HepG2 (cell line): ENCODE results near the gene CDK13. TPM values are rescaled to one million over a fixed set of nuclear protein-coding genes. Genes with fewer than 3 reads are reported as not detected.

Experiments
- BRCA1 ChIP-seq: sonication (generic); formaldehyde crosslinking; IDR thresholded peaks from 2 replicates; pipeline ENCODE4 v1.4.0; 2020; ENCODE audit warnings: missing genetic modification reagents
- CAMTA2 ChIP-seq: sonication (generic); formaldehyde crosslinking; IDR thresholded peaks from 2 replicates; pipeline ENCODE4 v1.4.0; 2020; ENCODE audit warnings: mild to moderate bottlenecking, missing genetic modification reagents, borderline replicate concordance
- CCAR2 ChIP-seq: fragments of 200-400 bp; formaldehyde crosslinking; optimal IDR thresholded peaks from 2 replicates; pipeline ENCODE3; 2018; ENCODE audit warnings: low read depth, mild to moderate bottlenecking, low read length, moderate library complexity
- CENPT ChIP-seq: sonication (generic); formaldehyde crosslinking; IDR thresholded peaks from 2 replicates; pipeline ENCODE4 v1.8.0; 2022; ENCODE audit warnings: low read depth, mild to moderate bottlenecking, moderate library complexity, missing genetic modification reagents
- DMTF1 ChIP-seq: sonication (generic); formaldehyde crosslinking; IDR thresholded peaks from 2 replicates; pipeline ENCODE4 v1.4.0; 2020; ENCODE audit warnings: mild to moderate bottlenecking, missing genetic modification reagents
- KAT2B ChIP-seq: fragments of 150-350 bp; IDR thresholded peaks from 2 replicates; pipeline ENCODE4 v1.6.1; 2014; ENCODE audit warnings: low read depth, low read length, borderline replicate concordance
- MBD4 ChIP-seq: IDR thresholded peaks from 2 replicates; pipeline ENCODE4 v1.6.1; 2012; ENCODE audit warnings: low read length, inconsistent platforms, borderline replicate concordance
- MEIS2 ChIP-seq: sonication (generic); formaldehyde crosslinking; IDR thresholded peaks from 2 replicates; pipeline ENCODE4 v1.9.0; 2021; ENCODE audit warnings: mild to moderate bottlenecking, missing genetic modification reagents
- MZF1 ChIP-seq: sonication (generic); formaldehyde crosslinking; IDR thresholded peaks from 2 replicates; pipeline ENCODE4 v1.8.1; 2023; ENCODE audit warnings: mild to moderate bottlenecking, missing genetic modification reagents, borderline replicate concordance
- NFKB2 ChIP-seq: sonication (generic); formaldehyde crosslinking; IDR thresholded peaks from 2 replicates; pipeline ENCODE4 v1.4.0; 2020; ENCODE audit warnings: missing genetic modification reagents, borderline replicate concordance
- NFYC ChIP-seq: IDR thresholded peaks from 2 replicates; pipeline ENCODE4 v1.6.1; 2016; ENCODE audit warnings: missing genetic modification reagents, missing compliant biosample characterization
- RARG ChIP-seq: sonication (generic); formaldehyde crosslinking; IDR thresholded peaks from 2 replicates; pipeline ENCODE4 v1.4.0; 2020; ENCODE audit warnings: low read depth, mild to moderate bottlenecking, missing genetic modification reagents
- SALL1 ChIP-seq: sonication (generic); formaldehyde crosslinking; IDR thresholded peaks from 2 replicates; pipeline ENCODE4 v1.8.0; 2022; ENCODE audit warnings: mild to moderate bottlenecking, missing genetic modification reagents
- SNAPC5 ChIP-seq: sonication (generic); formaldehyde crosslinking; IDR thresholded peaks from 2 replicates; pipeline ENCODE4 v1.8.1; 2023; ENCODE audit warnings: mild to moderate bottlenecking, missing genetic modification reagents, borderline replicate concordance
- SOX6 ChIP-seq, 2 experiments: fragments of 450-650 bp in 1 of 2; sonication (generic) in 1 of 2; formaldehyde crosslinking in 1 of 2; IDR thresholded peaks; 2 replicates each; pipeline versions ENCODE4 v1.4.0 to v1.6.1; 2017 to 2020; ENCODE audit warnings: antibody characterized with exemption in 1 of 2, mild to moderate bottlenecking in 1 of 2, missing genetic modification reagents in 1 of 2
- TCF12 ChIP-seq, 2 experiments: fragments of 450-650 bp in 1 of 2; sonication (generic) in 1 of 2; formaldehyde crosslinking in 1 of 2; IDR thresholded peaks; 2 replicates each; pipeline versions ENCODE4 v1.6.1 to v1.8.0; 2017 to 2022; ENCODE audit warnings: antibody characterized with exemption in 1 of 2, mild to moderate bottlenecking in 1 of 2, missing genetic modification reagents in 1 of 2, moderate library complexity in 1 of 2
- XBP1 ChIP-seq: sonication (generic); formaldehyde crosslinking; IDR thresholded peaks from 2 replicates; pipeline ENCODE4 v1.5.0; 2020; ENCODE audit warnings: missing genetic modification reagents
- ZBTB3 ChIP-seq: sonication (generic); formaldehyde crosslinking; IDR thresholded peaks from 2 replicates; pipeline ENCODE4 v1.4.0; 2020; ENCODE audit warnings: low read depth, mild to moderate bottlenecking, moderate library complexity, missing genetic modification reagents, borderline replicate concordance
- ZBTB8A ChIP-seq: sonication (generic); formaldehyde crosslinking; IDR thresholded peaks from 2 replicates; pipeline ENCODE4 v1.4.0; 2020; ENCODE audit warnings: mild to moderate bottlenecking, low read depth, missing genetic modification reagents, borderline replicate concordance
- ZFP41 ChIP-seq: sonication (generic); formaldehyde crosslinking; IDR thresholded peaks from 2 replicates; pipeline ENCODE4 v1.4.0; 2020; ENCODE audit warnings: mild to moderate bottlenecking, missing genetic modification reagents, borderline replicate concordance
- ZFYVE20 ChIP-seq: sonication (generic); formaldehyde crosslinking; IDR thresholded peaks from 2 replicates; pipeline ENCODE4 v1.8.0; 2023; ENCODE audit warnings: low read depth, mild to moderate bottlenecking, moderate library complexity, missing genetic modification reagents, borderline replicate concordance
- ZNF33B ChIP-seq: sonication (generic); formaldehyde crosslinking; IDR thresholded peaks from 2 replicates; pipeline ENCODE4 v1.5.1; 2020; ENCODE audit warnings: mild to moderate bottlenecking, missing genetic modification reagents
- ZNF350 ChIP-seq: sonication (generic); formaldehyde crosslinking; IDR thresholded peaks from 2 replicates; pipeline ENCODE4 v1.4.0; 2020; ENCODE audit warnings: mild to moderate bottlenecking, low read depth, missing genetic modification reagents, borderline replicate concordance
- ZNF557 ChIP-seq: sonication (generic); formaldehyde crosslinking; IDR thresholded peaks from 2 replicates; pipeline ENCODE4 v1.4.0; 2020; ENCODE audit warnings: missing genetic modification reagents
- ZNF574 ChIP-seq: sonication (generic); formaldehyde crosslinking; IDR thresholded peaks from 2 replicates; pipeline ENCODE4 v1.4.0; 2020; ENCODE audit warnings: missing genetic modification reagents
- ZNF777 ChIP-seq: sonication (generic); formaldehyde crosslinking; IDR thresholded peaks from 2 replicates; pipeline ENCODE4 v1.4.0; 2020; ENCODE audit warnings: missing genetic modification reagents
- polyA plus RNA-seq, 8 experiments: library from polyadenylated mRNA; depleted of rRNA in 3 of 8; stranded (reverse) in 7 of 8; unstranded in 1 of 8; fragments of >200 nt; fragmentation: Illumina TruSeq in 4 of 8; extraction: Trizol in 4 of 8; gene quantifications; 2 replicates each; pipeline versions ENCODE4 v1.2.1 to v1.2.3, GENCODE V29; 2011 to 2016; ENCODE audit warnings: low read depth in 4 of 8, missing spikeins in 1 of 8, mixed read lengths in 1 of 8; ENCODE audit not compliant: insufficient read depth in 1 of 8
- total RNA-seq, 5 experiments: library from RNA; depleted of rRNA; stranded (reverse); fragments of >200 nt; fragmentation: Illumina TruSeq; extraction: Trizol; gene quantifications; 2 replicates each; pipeline ENCODE4 v1.2.3, GENCODE V29; 2016; ENCODE audit warnings: low read depth in 1 of 5

CDK13 gene
- total and polyA plus RNA-seq, 2 of the 13 experiments (the other 11 are each of a cell fraction or from before 2014, with no cell fraction given) = 21.0 to 40.9 TPM

GRCh38 chr7:39949971-39950472 is at the start of gene CDK13 (continued):
- TF ChIP-seq ZNF574 (CRISPR knock-in tag) = peak; percentile 20
- TF ChIP-seq ZFYVE20 (CRISPR knock-in tag) = no peak
- TF ChIP-seq ZBTB3 (CRISPR knock-in tag) = no peak
- TF ChIP-seq DMTF1 (CRISPR knock-in tag) = no peak
- no peak for TF ChIP-seq MZF1 (CRISPR knock-in tag)
- no peak for TF ChIP-seq NFYC (CRISPR knock-in tag)
- TF ChIP-seq CCAR2 = no peak
- peak; percentile 78 for TF ChIP-seq MEIS2 (CRISPR knock-in tag)
- TF ChIP-seq NFKB2 (CRISPR knock-in tag) = peak; percentile 69; the same call in 1 of the 2 replicates
- TF ChIP-seq ZNF33B = no peak
- no peak for TF ChIP-seq RARG (CRISPR knock-in tag)
- 0 out of 2 replicates have a peak, but pooled peaks have one; percentile 70 for TF ChIP-seq CENPT (CRISPR knock-in tag)
- no peak for TF ChIP-seq SNAPC5 (CRISPR knock-in tag)
- TF ChIP-seq SALL1 (CRISPR knock-in tag) = peak; percentile 63; the same call in 1 of the 2 replicates
- no peak for TF ChIP-seq XBP1 (CRISPR knock-in tag)
- no peak for TF ChIP-seq ZNF350 (CRISPR knock-in tag)
- no peak for TF ChIP-seq SOX6 (IDR thresholded peaks at IDR 0.05)
- no peak for TF ChIP-seq SOX6 (CRISPR knock-in tag; IDR thresholded peaks at IDR 0.05)
- no peak for TF ChIP-seq CAMTA2 (CRISPR knock-in tag)
- no peak for TF ChIP-seq ZFP41 (CRISPR knock-in tag)
- TF ChIP-seq MBD4 = no peak
- TF ChIP-seq ZNF557 (CRISPR knock-in tag) = peak; percentile 23; the same call in 1 of the 2 replicates
- no peak for TF ChIP-seq BRCA1 (CRISPR knock-in tag)
- TF ChIP-seq ZBTB8A (CRISPR knock-in tag) = no peak
- TF ChIP-seq ZNF777 (CRISPR knock-in tag) = peak; percentile 45; the same call in 1 of the 2 replicates
- TF ChIP-seq TCF12 (IDR thresholded peaks at IDR 0.05) = no peak
- TF ChIP-seq TCF12 (CRISPR knock-in tag; IDR thresholded peaks at IDR 0.05) = no peak
- no peak for TF ChIP-seq KAT2B
